Keratinocyte (primary cell): ENCODE measurements around the gene SLC7A1. TPM values are rescaled to one million over a fixed set of nuclear protein-coding genes. Genes with fewer than 3 reads are reported as not detected.

ENCODE experiments used
- DNase-seq: peaks from one replicate; pipeline ENCODE4 v3.0.0-alpha.2; 2011; ENCODE audit warnings: low read depth, missing footprints, low spot score
- FAIRE-seq: peaks from 2 replicates; lab custom pipeline; 2011; peaks lifted over from hg19 to GRCh38; lab: Jason Lieb, UNC
- H2AFZ ChIP-seq: 2 replicates; pipeline ENCODE4 v1.6.0; 2012; ENCODE audit warnings: low read length, control low read depth, inconsistent platforms; ENCODE audit not compliant: control insufficient read depth
- H3K27ac ChIP-seq: 2 replicates; pipeline ENCODE4 v1.5.1; 2011; ENCODE audit warnings: low read length; ENCODE audit not compliant: control insufficient read depth, insufficient read depth
- H3K27me3 ChIP-seq: 3 replicates; pipeline ENCODE4 v1.6.0; 2011; ENCODE audit warnings: low read length; ENCODE audit not compliant: control insufficient read depth, insufficient read depth; ENCODE audit errors: extremely low read depth
- H3K36me3 ChIP-seq, 2 experiments: 2 replicates in 1 of 2; 3 replicates in 1 of 2; pipeline ENCODE4 v1.5.1; 2011; ENCODE audit warnings: low read length in 2 of 2, mild to moderate bottlenecking in 1 of 2; ENCODE audit not compliant: control insufficient read depth in 2 of 2, insufficient read depth in 2 of 2; ENCODE audit errors: extremely low read depth in 1 of 2
- H3K4me1 ChIP-seq: 3 replicates; pipeline ENCODE4 v1.5.1; 2011; ENCODE audit warnings: low read length; ENCODE audit not compliant: control insufficient read depth, insufficient read depth; ENCODE audit errors: extremely low read depth
- H3K4me2 ChIP-seq: 3 replicates; pipeline ENCODE4 v1.6.0; 2011; ENCODE audit warnings: low read depth, low read length; ENCODE audit not compliant: control insufficient read depth, insufficient read depth; ENCODE audit errors: extremely low read depth
- H3K4me3 ChIP-seq, 3 experiments: fragments of 200-600 bp in 1 of 3; sonication (generic) in 1 of 3; 2 replicates in 2 of 3; 3 replicates in 1 of 3; pipeline ENCODE4 v1.5.1; 2011 to 2016; ENCODE audit warnings: low read length in 3 of 3, mild to moderate bottlenecking in 3 of 3, control low read depth in 2 of 3, inconsistent platforms in 1 of 3, low read depth in 1 of 3, mixed read lengths in 1 of 3, mixed run types in 1 of 3, moderate library complexity in 1 of 3; ENCODE audit not compliant: control insufficient read depth in 2 of 3, insufficient read depth in 2 of 3; ENCODE audit errors: extremely low read depth in 1 of 3
- H3K79me2 ChIP-seq: 2 replicates; pipeline ENCODE4 v1.6.0; 2012; ENCODE audit warnings: low read length; ENCODE audit not compliant: control insufficient read depth, insufficient read depth
- H3K9ac ChIP-seq: 3 replicates; pipeline ENCODE4 v1.6.0; 2011; ENCODE audit warnings: low read length; ENCODE audit not compliant: control insufficient read depth, insufficient read depth; ENCODE audit errors: extremely low read depth
- H3K9me1 ChIP-seq: 3 replicates; pipeline ENCODE4 v1.6.0; 2011; ENCODE audit warnings: low read length; ENCODE audit not compliant: control insufficient read depth, insufficient read depth; ENCODE audit errors: extremely low read depth
- H3K9me3 ChIP-seq: 2 replicates; pipeline ENCODE4 v1.5.1; 2012; ENCODE audit warnings: low read depth, low read length; ENCODE audit not compliant: control insufficient read depth
- H4K20me1 ChIP-seq: 3 replicates; pipeline ENCODE4 v1.6.0; 2011; ENCODE audit warnings: low read length; ENCODE audit not compliant: control insufficient read depth, insufficient read depth; ENCODE audit errors: extremely low read depth
- EZH2 ChIP-seq: IDR thresholded peaks from one replicate; pipeline ENCODE4 v1.6.1; 2012; ENCODE audit warnings: inconsistent platforms, mild to moderate bottlenecking, low read length, moderate library complexity
- dilution Hi-C: fragments of 300-500 bp; cut with MboI; formaldehyde crosslinking; loops from one replicate; pipeline ENCODE4 v1.7.0; 2020; ENCODE audit warnings: low sequenced_read_pairs; ENCODE audit not compliant: extremely low pct_ligation_motif_present
- polyA plus RNA-seq, 5 experiments: library from polyadenylated mRNA; depleted of rRNA in 3 of 5; stranded (reverse) in 3 of 5; stranded (forward) in 1 of 5; unstranded in 1 of 5; fragments of >200 nt; gene quantifications; 1 replicate in 1 of 5; 2 replicates in 3 of 5; 3 replicates in 1 of 5; pipeline versions ENCODE4 v1.2.1 to v1.2.3, GENCODE V29; 2011 to 2012; ENCODE audit warnings: missing spikeins in 2 of 5, low read depth in 1 of 5, low replicate concordance in 1 of 5
- TF ChIP-seq, protein P1 (sequence below), 3 experiments: IDR thresholded peaks in 1 of 3; conservative IDR thresholded peaks in 1 of 3; optimal IDR thresholded peaks in 1 of 3; 2 replicates in 2 of 3; 3 replicates in 1 of 3; pipeline versions ENCODE3 to v1.5.1; 2011; ENCODE audit warnings: low read length in 3 of 3, mild to moderate bottlenecking in 3 of 3, moderate library complexity in 2 of 3, control low read depth in 1 of 3, inconsistent platforms in 1 of 3; ENCODE audit not compliant: insufficient read depth in 2 of 3; ENCODE audit errors: extremely low read depth in 1 of 3

Gene SLC7A1
- polyA plus RNA-seq, 1 donor (not counting 4 experiments of a cell fraction or from before 2014, with no cell fraction given) = 41.5 TPM

DNA sequence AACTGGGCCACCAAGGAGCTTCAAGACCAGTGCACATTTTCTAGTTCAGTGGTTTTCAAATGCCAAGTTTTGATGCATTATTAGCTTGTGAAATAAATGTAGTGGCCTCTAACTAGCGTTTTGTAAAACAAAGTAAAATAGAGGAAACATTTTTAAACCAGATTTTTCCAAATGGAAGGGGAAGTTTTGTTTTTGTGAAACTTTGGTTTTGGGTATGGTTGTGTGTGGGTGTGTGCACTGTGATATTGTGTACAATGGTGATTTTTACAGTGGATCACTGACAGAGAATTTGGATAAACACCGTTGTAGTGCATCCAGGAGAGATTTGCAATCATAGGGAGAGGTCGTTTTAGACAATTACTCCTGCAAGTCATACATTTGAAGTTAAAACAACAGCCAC, 108.9 kb downstream of the SLC7A1 start:
- Histone ChIP-seq H3K4me2 (no peak overlapping the region), H3K36me3 (no peaks in the 10 kb centered on the region), H3K9me3 (no peaks in the 10 kb centered on the region), H4K20me1 (no peaks in the 10 kb centered on the region), H3K9ac (no peak overlapping the region), H2AFZ (no peak overlapping the region), H3K27me3 (peaks cover 7% of the 10 kb centered on the region), H3K27ac (no peak overlapping the region), H3K9me1 (no peaks in the 10 kb centered on the region), H3K4me1 (no peaks in the 10 kb centered on the region), H3K79me2 (no peaks in the 10 kb centered on the region), H3K4me3 (no peak overlapping the region)
- DNase-seq (no peak), FAIRE-seq (no peak)
- dilution Hi-C loops = no loop called here
- no peak for TF ChIP-seq EZH2
- TF ChIP-seq, protein P1, sequence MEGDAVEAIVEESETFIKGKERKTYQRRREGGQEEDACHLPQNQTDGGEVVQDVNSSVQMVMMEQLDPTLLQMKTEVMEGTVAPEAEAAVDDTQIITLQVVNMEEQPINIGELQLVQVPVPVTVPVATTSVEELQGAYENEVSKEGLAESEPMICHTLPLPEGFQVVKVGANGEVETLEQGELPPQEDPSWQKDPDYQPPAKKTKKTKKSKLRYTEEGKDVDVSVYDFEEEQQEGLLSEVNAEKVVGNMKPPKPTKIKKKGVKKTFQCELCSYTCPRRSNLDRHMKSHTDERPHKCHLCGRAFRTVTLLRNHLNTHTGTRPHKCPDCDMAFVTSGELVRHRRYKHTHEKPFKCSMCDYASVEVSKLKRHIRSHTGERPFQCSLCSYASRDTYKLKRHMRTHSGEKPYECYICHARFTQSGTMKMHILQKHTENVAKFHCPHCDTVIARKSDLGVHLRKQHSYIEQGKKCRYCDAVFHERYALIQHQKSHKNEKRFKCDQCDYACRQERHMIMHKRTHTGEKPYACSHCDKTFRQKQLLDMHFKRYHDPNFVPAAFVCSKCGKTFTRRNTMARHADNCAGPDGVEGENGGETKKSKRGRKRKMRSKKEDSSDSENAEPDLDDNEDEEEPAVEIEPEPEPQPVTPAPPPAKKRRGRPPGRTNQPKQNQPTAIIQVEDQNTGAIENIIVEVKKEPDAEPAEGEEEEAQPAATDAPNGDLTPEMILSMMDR (optimal IDR thresholded peaks at IDR 0.05 in 1 of 3, IDR thresholded peaks at IDR 0.05 in 1 of 3, conservative IDR thresholded peaks at IDR 0.05 in 1 of 3; ENCODE audit: extremely low read depth in 1 of 3, insufficient read depth in 2 of 3, low read length in 3 of 3) = no peak

DNA sequence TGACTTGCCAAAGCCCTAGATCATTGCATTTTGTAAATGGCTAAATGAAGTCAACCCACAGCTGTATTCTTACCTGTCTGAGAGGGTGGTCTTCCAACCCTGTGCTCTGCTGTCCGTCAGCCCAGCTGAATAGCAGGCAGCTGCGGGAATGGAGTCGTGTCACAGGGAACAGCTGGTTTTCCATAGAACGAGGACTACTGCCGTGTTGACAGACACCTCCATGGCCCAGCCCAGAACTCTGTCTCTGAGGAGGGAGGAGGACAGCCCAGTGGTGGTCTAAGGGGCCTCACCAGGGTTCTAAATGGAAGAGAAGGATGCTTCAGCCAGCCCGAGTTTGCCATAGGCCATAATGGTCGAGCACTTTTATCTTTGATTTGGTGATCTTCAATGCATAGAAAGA, 110.7 kb downstream of the SLC7A1 start:
- FAIRE-seq (no peak), DNase-seq (no peak)
- H3K36me3 ChIP-seq = no peaks in the 10 kb centered on the region
- H3K9me1 ChIP-seq = no peaks in the 10 kb centered on the region
- no peaks in the 10 kb centered on the region for H3K4me1 ChIP-seq
- dilution Hi-C loops = no loop called here
- no peak overlapping the region for H2AFZ ChIP-seq
- H3K79me2 ChIP-seq = no peaks in the 10 kb centered on the region
- no peaks in the 10 kb centered on the region for H3K9me3 ChIP-seq
- no peak overlapping the region for H3K4me2 ChIP-seq
- no peak overlapping the region for H3K4me3 ChIP-seq
- peaks cover 4% of the 10 kb centered on the region for H3K27me3 ChIP-seq
- no peaks in the 10 kb centered on the region for H4K20me1 ChIP-seq
- no peak overlapping the region for H3K27ac ChIP-seq
- TF ChIP-seq EZH2 = no peak
- TF ChIP-seq, protein P1 (optimal IDR thresholded peaks at IDR 0.05 in 1 of 3, IDR thresholded peaks at IDR 0.05 in 1 of 3, conservative IDR thresholded peaks at IDR 0.05 in 1 of 3; ENCODE audit: extremely low read depth in 1 of 3, insufficient read depth in 2 of 3, low read length in 3 of 3) = no peak
- H3K9ac ChIP-seq = no peak overlapping the region
